HL-60 (cell line): Measurements from ENCODE around the gene ZNF544.

Experiments used
- DNase-seq, 2 experiments: peaks; one replicate each; pipeline ENCODE4 v3.0.0-alpha.2; 2010 to 2020; ENCODE audit warnings: low read depth in 1 of 2, low spot score in 1 of 2
- H3K27ac ChIP-seq: fragments of 250-450 bp; sonication (Bioruptor Pico); replicated peaks from 2 replicates; pipeline ENCODE4 v1.5.1; 2020; ENCODE audit warnings: mild to moderate bottlenecking, moderate library complexity
- H3K27me3 ChIP-seq: fragments of 250-450 bp; sonication (Bioruptor Pico); 2 replicates; pipeline ENCODE4 v1.5.1; 2021; ENCODE audit warnings: mild to moderate bottlenecking, moderate library complexity; ENCODE audit not compliant: insufficient read depth, poor library complexity, severe bottlenecking
- H3K4me3 ChIP-seq: replicated peaks from 2 replicates; pipeline ENCODE4 v1.5.1; 2011; ENCODE audit warnings: mild to moderate bottlenecking, control low read depth, low read length; ENCODE audit not compliant: insufficient read depth
- GABPA ChIP-seq: IDR thresholded peaks from 2 replicates; pipeline ENCODE4 v1.6.1; 2012; ENCODE audit warnings: low read depth
- POLR2AphosphoS5 ChIP-seq: IDR thresholded peaks from 2 replicates; pipeline ENCODE4 v1.6.1; 2012; ENCODE audit warnings: low read depth
- SPI1 ChIP-seq: IDR thresholded peaks from 2 replicates; pipeline ENCODE4 v1.6.1; 2012; ENCODE audit warnings: low read depth, mild to moderate bottlenecking, borderline replicate concordance
- TF ChIP-seq, protein P1 (sequence below): IDR thresholded peaks from one replicate; pipeline ENCODE4 v1.5.1; 2011; ENCODE audit warnings: low read length, control low read depth, inconsistent platforms; ENCODE audit not compliant: insufficient read depth
- TF ChIP-seq, protein P2 (sequence below): IDR thresholded peaks from 2 replicates; pipeline ENCODE4 v1.6.1; 2012; ENCODE audit warnings: low read depth; ENCODE audit not compliant: insufficient replicate concordance

Gene ZNF544

GRCh38 chr19:58218899-58219298 lies 9.8 kb upstream of the ZNF544 start:
- DNase-seq, result peak in 1 of 2 experiments; percentile 33
- TF ChIP-seq SPI1, result no peak
- TF ChIP-seq GABPA, result no peak
- TF ChIP-seq, protein P1, sequence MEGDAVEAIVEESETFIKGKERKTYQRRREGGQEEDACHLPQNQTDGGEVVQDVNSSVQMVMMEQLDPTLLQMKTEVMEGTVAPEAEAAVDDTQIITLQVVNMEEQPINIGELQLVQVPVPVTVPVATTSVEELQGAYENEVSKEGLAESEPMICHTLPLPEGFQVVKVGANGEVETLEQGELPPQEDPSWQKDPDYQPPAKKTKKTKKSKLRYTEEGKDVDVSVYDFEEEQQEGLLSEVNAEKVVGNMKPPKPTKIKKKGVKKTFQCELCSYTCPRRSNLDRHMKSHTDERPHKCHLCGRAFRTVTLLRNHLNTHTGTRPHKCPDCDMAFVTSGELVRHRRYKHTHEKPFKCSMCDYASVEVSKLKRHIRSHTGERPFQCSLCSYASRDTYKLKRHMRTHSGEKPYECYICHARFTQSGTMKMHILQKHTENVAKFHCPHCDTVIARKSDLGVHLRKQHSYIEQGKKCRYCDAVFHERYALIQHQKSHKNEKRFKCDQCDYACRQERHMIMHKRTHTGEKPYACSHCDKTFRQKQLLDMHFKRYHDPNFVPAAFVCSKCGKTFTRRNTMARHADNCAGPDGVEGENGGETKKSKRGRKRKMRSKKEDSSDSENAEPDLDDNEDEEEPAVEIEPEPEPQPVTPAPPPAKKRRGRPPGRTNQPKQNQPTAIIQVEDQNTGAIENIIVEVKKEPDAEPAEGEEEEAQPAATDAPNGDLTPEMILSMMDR, result no peak
- TF ChIP-seq POLR2AphosphoS5, result no peak
- TF ChIP-seq, protein P2, sequence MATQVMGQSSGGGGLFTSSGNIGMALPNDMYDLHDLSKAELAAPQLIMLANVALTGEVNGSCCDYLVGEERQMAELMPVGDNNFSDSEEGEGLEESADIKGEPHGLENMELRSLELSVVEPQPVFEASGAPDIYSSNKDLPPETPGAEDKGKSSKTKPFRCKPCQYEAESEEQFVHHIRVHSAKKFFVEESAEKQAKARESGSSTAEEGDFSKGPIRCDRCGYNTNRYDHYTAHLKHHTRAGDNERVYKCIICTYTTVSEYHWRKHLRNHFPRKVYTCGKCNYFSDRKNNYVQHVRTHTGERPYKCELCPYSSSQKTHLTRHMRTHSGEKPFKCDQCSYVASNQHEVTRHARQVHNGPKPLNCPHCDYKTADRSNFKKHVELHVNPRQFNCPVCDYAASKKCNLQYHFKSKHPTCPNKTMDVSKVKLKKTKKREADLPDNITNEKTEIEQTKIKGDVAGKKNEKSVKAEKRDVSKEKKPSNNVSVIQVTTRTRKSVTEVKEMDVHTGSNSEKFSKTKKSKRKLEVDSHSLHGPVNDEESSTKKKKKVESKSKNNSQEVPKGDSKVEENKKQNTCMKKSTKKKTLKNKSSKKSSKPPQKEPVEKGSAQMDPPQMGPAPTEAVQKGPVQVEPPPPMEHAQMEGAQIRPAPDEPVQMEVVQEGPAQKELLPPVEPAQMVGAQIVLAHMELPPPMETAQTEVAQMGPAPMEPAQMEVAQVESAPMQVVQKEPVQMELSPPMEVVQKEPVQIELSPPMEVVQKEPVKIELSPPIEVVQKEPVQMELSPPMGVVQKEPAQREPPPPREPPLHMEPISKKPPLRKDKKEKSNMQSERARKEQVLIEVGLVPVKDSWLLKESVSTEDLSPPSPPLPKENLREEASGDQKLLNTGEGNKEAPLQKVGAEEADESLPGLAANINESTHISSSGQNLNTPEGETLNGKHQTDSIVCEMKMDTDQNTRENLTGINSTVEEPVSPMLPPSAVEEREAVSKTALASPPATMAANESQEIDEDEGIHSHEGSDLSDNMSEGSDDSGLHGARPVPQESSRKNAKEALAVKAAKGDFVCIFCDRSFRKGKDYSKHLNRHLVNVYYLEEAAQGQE, result no peak
- Histone ChIP-seq H3K4me3 (no peak overlapping the region), H3K27ac (no peak overlapping the region), H3K27me3 (no peaks in the 10 kb centered on the region)

GRCh38 chr19:58227964-58228584 lies 640 bp upstream of the ZNF544 start:
- TF ChIP-seq POLR2AphosphoS5 (no peak), GABPA (no peak), SPI1 (no peak)
- TF ChIP-seq, protein P2, result no peak
- TF ChIP-seq, protein P1, result no peak
- peak overlapping the region; percentile 95 for H3K27ac ChIP-seq
- DNase-seq, result no peak
- H3K27me3 ChIP-seq, result no peaks in the 10 kb centered on the region
- peak overlapping the region; percentile 92 for H3K4me3 ChIP-seq

DNA sequence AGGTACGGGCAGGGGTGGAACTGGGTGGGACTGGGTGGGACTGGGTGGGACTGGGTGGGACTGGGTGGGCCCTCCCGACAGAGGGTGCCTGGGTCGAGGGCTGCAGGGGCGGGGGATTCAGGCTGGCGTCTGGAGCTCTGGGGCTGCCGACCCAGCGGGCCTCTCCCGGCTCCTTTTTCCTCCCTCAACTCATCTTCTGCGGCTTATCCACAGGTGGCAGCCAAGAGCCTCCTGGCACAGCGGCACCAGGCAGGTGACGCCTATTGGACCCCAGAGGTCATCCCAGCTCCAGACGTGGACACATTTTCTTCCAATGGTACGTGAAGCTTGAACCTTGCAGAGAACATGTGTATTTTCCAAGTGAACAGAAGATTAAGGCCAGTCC lies 533 bp downstream of the ZNF544 start:
- Histone ChIP-seq H3K27ac (peak overlapping the region; percentile 95), H3K4me3 (peak overlapping the region; percentile 92), H3K27me3 (no peaks in the 10 kb centered on the region)
- no peak for TF ChIP-seq SPI1
- TF ChIP-seq, protein P2, result no peak
- no peak for TF ChIP-seq POLR2AphosphoS5
- TF ChIP-seq, protein P1, result peak; percentile 24
- no peak for TF ChIP-seq GABPA
- DNase-seq, result peak in 1 of 2 experiments; percentile 54
